Skeletal muscle cell (primary cell): Measurements from ENCODE around the gene ZBED2.
A peak's percentile ranks its signal among the peaks of the same experiment; 100 is the strongest.

ENCODE experiments used
- DNase-seq: peaks from one replicate; pipeline ENCODE4 v3.0.0-alpha.2; 2010; ENCODE audit warnings: low read depth
- H3K4me3 ChIP-seq: 2 replicates; pipeline ENCODE4 v1.5.1; 2011; ENCODE audit warnings: low read depth, mild to moderate bottlenecking, control low read depth, low read length, moderate library complexity

ZBED2 gene

GRCh38 chr3:111605493-111605892 is 10.3 kb upstream of the ZBED2 start:
- no peak overlapping the region for H3K4me3 ChIP-seq
- no peak for DNase-seq

- no peak overlapping the region for H3K4me3 ChIP-seq
- peak; percentile 40 for DNase-seq
Measured at GRCh38 chr3:111605018-111605417, 9.9 kb upstream of the ZBED2 start.

GRCh38 chr3:111604119-111604518 is 9.0 kb upstream of the ZBED2 start:
- DNase-seq: no peak
- H3K4me3 ChIP-seq: no peak overlapping the region

- H3K4me3 ChIP-seq: no peak overlapping the region
- DNase-seq: no peak
Measured at GRCh38 chr3:111603679-111604078, 8.5 kb upstream of the ZBED2 start.

- peak; percentile 12 for DNase-seq
Measured at GRCh38 chr3:111601810-111602209, 6.7 kb upstream of the ZBED2 start.

GRCh38 chr3:111598552-111598951 is 3.4 kb upstream of the ZBED2 start:
- H3K4me3 ChIP-seq: no peak overlapping the region
- DNase-seq: no peak

More at GRCh38 chr3:111601810-111602209, 6.7 kb upstream of the ZBED2 start:
- H3K4me3 ChIP-seq: no peak overlapping the region

- no peak for DNase-seq
- H3K4me3 ChIP-seq: no peak overlapping the region
Measured at GRCh38 chr3:111598139-111598538, 3.0 kb upstream of the ZBED2 start.

GRCh38 chr3:111596328-111596727 is 1.2 kb upstream of the ZBED2 start:
- no peak for DNase-seq

GRCh38 chr3:111594781-111595180 is 365 bp downstream of the ZBED2 start:
- DNase-seq: no peak
- no peak overlapping the region for H3K4me3 ChIP-seq

More at GRCh38 chr3:111596328-111596727, 1.2 kb upstream of the ZBED2 start:
- no peak overlapping the region for H3K4me3 ChIP-seq

GRCh38 chr3:111594205-111594604 is 941 bp downstream of the ZBED2 start:
- H3K4me3 ChIP-seq: no peak overlapping the region
- peak; percentile 29 for DNase-seq

GRCh38 chr3:111593666-111594065 is 1.5 kb downstream of the ZBED2 start:
- no peak overlapping the region for H3K4me3 ChIP-seq
- DNase-seq: no peak

GRCh38 chr3:111592936-111593335 is 2.2 kb downstream of the ZBED2 start:
- H3K4me3 ChIP-seq: no peak overlapping the region
- no peak for DNase-seq

GRCh38 chr3:111592143-111592542 is 3.0 kb downstream of the ZBED2 start:
- DNase-seq: no peak

GRCh38 chr3:111591555-111591954 is 3.6 kb downstream of the ZBED2 start:
- DNase-seq: no peak
- no peak overlapping the region for H3K4me3 ChIP-seq

More at GRCh38 chr3:111592143-111592542, 3.0 kb downstream of the ZBED2 start:
- H3K4me3 ChIP-seq: no peak overlapping the region

GRCh38 chr3:111590143-111590491 is 5.0 kb downstream of the ZBED2 start:
- no peak overlapping the region for H3K4me3 ChIP-seq
- DNase-seq: no peak

- H3K4me3 ChIP-seq: no peak overlapping the region
- no peak for DNase-seq
Measured at GRCh38 chr3:111589303-111590142, 5.6 kb downstream of the ZBED2 start.

- no peak for DNase-seq
- H3K4me3 ChIP-seq: no peak overlapping the region
Measured at GRCh38 chr3:111588527-111588926, 6.6 kb downstream of the ZBED2 start.

GRCh38 chr3:111585217-111585616 is 9.9 kb downstream of the ZBED2 start:
- no peak for DNase-seq
- H3K4me3 ChIP-seq: no peak overlapping the region

GRCh38 chr3:111584744-111585143 is 10.4 kb downstream of the ZBED2 start:
- no peak for DNase-seq
- no peak overlapping the region for H3K4me3 ChIP-seq

GRCh38 chr3:111582120-111582474 is 13.0 kb downstream of the ZBED2 start:
- no peak overlapping the region for H3K4me3 ChIP-seq
- DNase-seq: peak; percentile 55

- no peak for DNase-seq
- H3K4me3 ChIP-seq: no peak overlapping the region
Measured at GRCh38 chr3:111581403-111582119, 13.6 kb downstream of the ZBED2 start.
